B cell (primary cell): ENCODE data around the gene PREX1. TPM values are rescaled to one million over a fixed set of nuclear protein-coding genes. Genes with fewer than 3 reads are reported as not detected.

Source experiments
- ATAC-seq: fragments of 200-7000 bp; cut with Tn5 transposase; one replicate; pipeline ENCODE4 v1.10.0; 2021; ENCODE audit warnings: low read depth, mild to moderate bottlenecking, moderate number of reproducible peaks, moderate library complexity
- CTCF ChIA-PET: fragments of 350-600 bp; sonication (Branson Sonifier 250); formaldehyde crosslinking; loops from one replicate; lab custom pipeline; 2021; ENCODE audit warnings: antibody characterized with exemption, inconsistent platforms; lab: Charles Lee
- POLR2A ChIA-PET: fragments of 350-600 bp; sonication (Branson Sonifier 250); formaldehyde crosslinking; loops from one replicate; lab custom pipeline; 2021; ENCODE audit warnings: antibody characterized with exemption; lab: Charles Lee
- DNase-seq: peaks from one replicate; pipeline ENCODE4 v3.0.0; 2013
- H2AFZ ChIP-seq: 2 replicates; pipeline ENCODE4 v1.6.1; 2012; ENCODE audit warnings: mild to moderate bottlenecking, low read depth, low read length; ENCODE audit not compliant: insufficient read depth, poor library complexity, severe bottlenecking
- H3K27ac ChIP-seq, 2 donors: 1 replicate in 1 of 2; 2 replicates in 1 of 2; pipeline ENCODE4 v1.5.1; 2012 to 2013; ENCODE audit warnings: low read length in 2 of 2, mild to moderate bottlenecking in 2 of 2, moderate library complexity in 1 of 2
- H3K27me3 ChIP-seq, 4 experiments: fragments of 200-600 bp in 1 of 4; sonication (generic) in 1 of 4; replicated peaks in 1 of 4; 1 replicate in 2 of 4; 2 replicates in 2 of 4; pipeline versions ENCODE4 v1.6.1 to v1.7.0; 2013 to 2016; ENCODE audit warnings: low read length in 3 of 4, mild to moderate bottlenecking in 2 of 4, mixed read lengths in 1 of 4, moderate library complexity in 1 of 4; ENCODE audit not compliant: insufficient read depth in 4 of 4, control insufficient read depth in 3 of 4; ENCODE audit errors: control extremely low read depth in 1 of 4
- H3K36me3 ChIP-seq, 2 experiments: replicated peaks in 1 of 2; 1 replicate in 1 of 2; 2 replicates in 1 of 2; pipeline versions ENCODE4 v1.6.1 to v1.7.1; 2013; ENCODE audit warnings: low read length in 1 of 2; ENCODE audit not compliant: insufficient read depth in 2 of 2, control insufficient read depth in 1 of 2; ENCODE audit errors: control extremely low read depth in 1 of 2, extremely low read depth in 1 of 2
- H3K4me1 ChIP-seq, 2 donors: fragments of 200-600 bp in 1 of 2; sonication (generic) in 1 of 2; 1 replicate in 1 of 2; 2 replicates in 1 of 2; pipeline versions ENCODE4 v1.5.1 to v1.6.1; 2013 to 2017; ENCODE audit warnings: low read length in 2 of 2; ENCODE audit not compliant: control insufficient read depth in 2 of 2, insufficient read depth in 2 of 2
- H3K4me2 ChIP-seq: replicated peaks from 2 replicates; pipeline ENCODE3; 2012; ENCODE audit warnings: mild to moderate bottlenecking, low read depth, low read length; ENCODE audit not compliant: poor library complexity, severe bottlenecking
- H3K4me3 ChIP-seq, 5 experiments: fragments of 200-600 bp in 1 of 5; sonication (generic) in 1 of 5; 1 replicate in 3 of 5; 2 replicates in 2 of 5; pipeline versions ENCODE4 v1.5.1 to v1.7.0; 2011 to 2016; ENCODE audit warnings: low read length in 4 of 5, mild to moderate bottlenecking in 4 of 5, low read depth in 2 of 5, control low read depth in 1 of 5, moderate library complexity in 1 of 5; ENCODE audit not compliant: insufficient read depth in 1 of 5; ENCODE audit errors: control extremely low read depth in 1 of 5, extremely low read depth in 1 of 5
- H3K79me2 ChIP-seq: fragments of 200-600 bp; sonication (generic); one replicate; pipeline ENCODE4 v1.6.0; 2016; ENCODE audit warnings: low read length; ENCODE audit not compliant: control insufficient read depth, insufficient read depth
- H3K9ac ChIP-seq: fragments of 200-600 bp; sonication (generic); 2 replicates; pipeline ENCODE4 v1.6.1; 2017; ENCODE audit warnings: mild to moderate bottlenecking, low read length, moderate library complexity
- H3K9me3 ChIP-seq, 3 donors: one replicate each; pipeline versions ENCODE4 v1.6.1 to v1.7.1; 2013; ENCODE audit warnings: low read length in 2 of 3; ENCODE audit not compliant: control insufficient read depth in 2 of 3, insufficient read depth in 1 of 3; ENCODE audit errors: control extremely low read depth in 1 of 3
- H4K20me1 ChIP-seq: 2 replicates; pipeline ENCODE4 v1.6.0; 2012; ENCODE audit warnings: mild to moderate bottlenecking, low read length; ENCODE audit not compliant: insufficient read depth, control insufficient read depth, poor library complexity, severe bottlenecking
- H3K27ac Mint-ChIP-seq: one replicate; pipeline ENCODE4 v1.8.0; 2021; ENCODE audit warnings: mixed read lengths
- H3K27me3 Mint-ChIP-seq: one replicate; pipeline ENCODE4 v1.8.0; 2021; ENCODE audit warnings: mixed read lengths
- H3K4me1 Mint-ChIP-seq: one replicate; pipeline ENCODE4 v1.8.0; 2021; ENCODE audit warnings: mixed read lengths
- H3K4me3 Mint-ChIP-seq: one replicate; pipeline ENCODE4 v1.8.0; 2021; ENCODE audit warnings: mixed read lengths
- H3K9me3 Mint-ChIP-seq: one replicate; pipeline ENCODE4 v1.8.0; 2022; ENCODE audit warnings: mixed read lengths; ENCODE audit not compliant: insufficient read depth
- EZH2 ChIP-seq: IDR thresholded peaks from 2 replicates; pipeline ENCODE4 v1.6.1; 2012; ENCODE audit warnings: borderline replicate concordance, low read depth, mild to moderate bottlenecking, moderate library complexity, low read length; ENCODE audit not compliant: insufficient read depth, poor library complexity, severe bottlenecking
- WGBS: methylation state at CpG from one replicate; pipeline ENCODE4 v1.1.5; 2013; ENCODE audit warnings: missing lambda C conversion rate; ENCODE audit not compliant: insufficient coverage; 5-methylcytosine and 5-hydroxymethylcytosine counted together
- intact Hi-C: fragments of 100-400 bp; cut with micrococcal nuclease; formaldehyde crosslinking; loops from one replicate; pipeline ENCODE4 v1.10.0; 2022
- polyA plus RNA-seq: library from polyadenylated mRNA; depleted of rRNA; stranded (reverse); fragments of >200 nt; gene quantifications from 2 replicates; pipeline ENCODE4 v1.2.3, GENCODE V29; 2012
- total RNA-seq, 2 donors: library from RNA; stranded (reverse); fragments of 120-200 nt in 1 of 2; gene quantifications; 1 replicate in 1 of 2; 2 replicates in 1 of 2; pipeline versions ENCODE4 v1.2.3 to v1.2.4, GENCODE V29; 2013 to 2022
- TF ChIP-seq, protein P1 (sequence below): fragments of 200-600 bp; IDR thresholded peaks from one replicate; pipeline ENCODE4 v1.8.0; 2022; ENCODE audit warnings: antibody characterized with exemption, mild to moderate bottlenecking

Gene PREX1
- total and polyA plus RNA-seq, 2 donors (not counting 1 experiment from before 2014, with no cell fraction given): 79.1 to 99.4 TPM

GRCh38 chr20:48653706-48654051 is 174.1 kb downstream of the PREX1 start:
- no peak overlapping the region for H3K4me3 Mint-ChIP-seq
- Histone ChIP-seq H4K20me1 (peaks cover 33% of the 10 kb centered on the region), H3K27ac (no peak overlapping the region), H3K79me2 (peaks cover 17% of the 10 kb centered on the region), H3K9ac (no peak overlapping the region), H3K4me3 (no peak overlapping the region), H3K4me2 (no peak overlapping the region), H2AFZ (no peak overlapping the region), H3K36me3 (peaks cover 3 to 100% of the 10 kb centered on the region in 2 experiments), H3K9me3 (no peaks in the 10 kb centered on the region), H3K27me3 (no peaks in the 10 kb centered on the region), H3K4me1 (peaks cover 0 to 3% of the 10 kb centered on the region in 2 donors)
- no peak overlapping the region for H3K27ac Mint-ChIP-seq
- ATAC-seq: no peak
- intact Hi-C loops: no loop called here
- TF ChIP-seq, protein P1, sequence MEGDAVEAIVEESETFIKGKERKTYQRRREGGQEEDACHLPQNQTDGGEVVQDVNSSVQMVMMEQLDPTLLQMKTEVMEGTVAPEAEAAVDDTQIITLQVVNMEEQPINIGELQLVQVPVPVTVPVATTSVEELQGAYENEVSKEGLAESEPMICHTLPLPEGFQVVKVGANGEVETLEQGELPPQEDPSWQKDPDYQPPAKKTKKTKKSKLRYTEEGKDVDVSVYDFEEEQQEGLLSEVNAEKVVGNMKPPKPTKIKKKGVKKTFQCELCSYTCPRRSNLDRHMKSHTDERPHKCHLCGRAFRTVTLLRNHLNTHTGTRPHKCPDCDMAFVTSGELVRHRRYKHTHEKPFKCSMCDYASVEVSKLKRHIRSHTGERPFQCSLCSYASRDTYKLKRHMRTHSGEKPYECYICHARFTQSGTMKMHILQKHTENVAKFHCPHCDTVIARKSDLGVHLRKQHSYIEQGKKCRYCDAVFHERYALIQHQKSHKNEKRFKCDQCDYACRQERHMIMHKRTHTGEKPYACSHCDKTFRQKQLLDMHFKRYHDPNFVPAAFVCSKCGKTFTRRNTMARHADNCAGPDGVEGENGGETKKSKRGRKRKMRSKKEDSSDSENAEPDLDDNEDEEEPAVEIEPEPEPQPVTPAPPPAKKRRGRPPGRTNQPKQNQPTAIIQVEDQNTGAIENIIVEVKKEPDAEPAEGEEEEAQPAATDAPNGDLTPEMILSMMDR: no peak
- no peak for TF ChIP-seq EZH2
- no peaks in the 10 kb centered on the region for H3K27me3 Mint-ChIP-seq
- POLR2A ChIA-PET: no interaction called here
- peaks cover 4% of the 10 kb centered on the region for H3K4me1 Mint-ChIP-seq
- H3K9me3 Mint-ChIP-seq: no peaks in the 10 kb centered on the region
- DNase-seq: no peak
- CTCF ChIA-PET: interaction anchor here (0.6 to 8.9 kb wide), 3 partner anchors 224 to 385 kb away, joined by 3 to 297 read pairs (median 3); no protein-coding TSS in a partner anchor
- WGBS: 98% methylated on average over 9 of the region's 10 CpGs

DNA sequence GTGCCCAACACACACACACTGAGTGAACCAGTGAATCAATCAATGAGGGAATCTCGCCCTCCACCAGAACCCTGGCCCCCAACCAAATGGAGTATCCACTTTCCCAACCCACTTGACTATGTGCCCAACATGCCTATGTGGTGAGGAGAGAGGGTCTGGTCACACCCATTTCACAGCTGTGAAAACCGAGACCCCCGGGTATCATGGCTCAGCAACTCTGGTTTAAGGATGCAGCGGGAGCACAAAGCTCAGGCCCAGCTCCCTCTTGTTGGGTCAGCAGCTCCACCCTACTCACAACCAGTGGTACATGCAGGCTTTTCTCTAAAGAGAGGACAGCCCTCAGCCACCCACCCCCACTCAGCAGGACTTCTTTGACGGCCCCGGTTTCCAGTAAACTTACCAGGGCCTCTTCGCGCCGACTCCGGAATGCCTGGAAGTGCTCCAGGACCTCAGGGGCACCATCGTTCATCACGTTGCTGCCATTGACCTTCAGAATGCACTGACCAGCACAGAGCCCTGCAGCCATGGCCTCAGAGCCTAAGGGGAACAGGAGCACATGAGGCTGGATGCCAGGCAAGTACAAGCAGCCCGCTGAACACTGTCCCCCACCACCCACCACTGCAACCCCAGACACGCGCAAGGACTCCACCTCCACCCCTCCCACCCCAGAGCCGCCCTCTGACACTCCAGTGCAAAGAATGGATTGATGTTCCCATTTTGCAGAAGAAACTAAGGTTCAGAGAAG is 174.7 kb downstream of the PREX1 start:
- no peaks in the 10 kb centered on the region for H3K9me3 Mint-ChIP-seq
- no peak overlapping the region for H3K27ac ChIP-seq
- H3K36me3 ChIP-seq: peaks cover 3 to 100% of the 10 kb centered on the region in 2 experiments
- 96% methylated on average over 12 of the region's 16 CpGs for WGBS
- intact Hi-C loops: no loop called here
- CTCF ChIA-PET: interaction anchor here (0.6 to 8.9 kb wide), 2 partner anchors 255 to 386 kb away, joined by 3 to 297 read pairs; no protein-coding TSS in a partner anchor
- ATAC-seq (no peak), DNase-seq (no peak)
- peaks cover 0 to 3% of the 10 kb centered on the region in 2 donors for H3K4me1 ChIP-seq
- no peak overlapping the region for H3K4me3 ChIP-seq
- H3K9me3 ChIP-seq: no peaks in the 10 kb centered on the region
- no peak overlapping the region for H3K4me3 Mint-ChIP-seq
- POLR2A ChIA-PET: no interaction called here
- peaks cover 35% of the 10 kb centered on the region for H4K20me1 ChIP-seq
- H3K27ac Mint-ChIP-seq: no peak overlapping the region
- H3K79me2 ChIP-seq: peaks cover 15% of the 10 kb centered on the region
- H3K4me1 Mint-ChIP-seq: peaks cover 4% of the 10 kb centered on the region
- H2AFZ ChIP-seq: no peak overlapping the region
- no peak overlapping the region for H3K4me2 ChIP-seq
- H3K9ac ChIP-seq: no peak overlapping the region
- TF ChIP-seq, protein P1: no peak
- TF ChIP-seq EZH2: no peak
- H3K27me3 ChIP-seq: no peaks in the 10 kb centered on the region
- no peaks in the 10 kb centered on the region for H3K27me3 Mint-ChIP-seq
